HepG2 (cell line): Measurements from ENCODE around the gene MARCHF9. TPM values are rescaled to one million over a fixed set of nuclear protein-coding genes. Genes with fewer than 3 reads are reported as not detected.

Experiments used
- ATAC-seq: fragments of 200-7000 bp; cut with Tn5 transposase; 3 replicates; pipeline ENCODE4 v1.9.1; 2020; ENCODE audit warnings: mild to moderate bottlenecking, moderate library complexity
- BruUV-seq: library from RNA; stranded (reverse); fragments of 400-500 nt; replicated peaks from 2 replicates; lab custom pipeline; 2021; lab: Mats Ljungman, UMichigan
- CTCF ChIA-PET: fragments of 300-600 bp; formaldehyde crosslinking; extraction: SDS; loops from one replicate; lab custom pipeline; 2021; ENCODE audit warnings: low total read pairs, inconsistent platforms, low intra/inter-chr PET ratio; lab: Yijun Ruan, JAX
- POLR2A ChIA-PET: fragments of 350-600 bp; sonication (Branson Sonifier 250); formaldehyde crosslinking; loops from one replicate; lab custom pipeline; 2020; ENCODE audit warnings: antibody characterized with exemption, inconsistent platforms; lab: Yijun Ruan, JAX
- DNase-seq: peaks from one replicate; pipeline ENCODE4 v3.0.0-alpha.2; 2015; ENCODE audit warnings: low spot score
- FAIRE-seq: peaks from 3 replicates; lab custom pipeline; 2011; peaks lifted over from hg19 to GRCh38; lab: Jason Lieb, UNC
- H2AFZ ChIP-seq: one replicate; pipeline ENCODE4 v1.6.1; 2011; ENCODE audit warnings: low read length, inconsistent platforms
- H3K27ac ChIP-seq: fragments of 300-600 bp; 3 replicates; pipeline ENCODE4 v1.8.0; 2011; ENCODE audit warnings: mixed run types, mild to moderate bottlenecking, mixed read lengths, low read length, inconsistent platforms; ENCODE audit not compliant: insufficient read depth; ENCODE audit errors: extremely low read length
- H3K27me3 ChIP-seq, 2 experiments: fragments of 200-600 bp in 1 of 2; 2 replicates in 1 of 2; 3 replicates in 1 of 2; pipeline versions ENCODE4 v1.6.0 to v1.8.0; 2011; ENCODE audit warnings: low read length in 2 of 2, mild to moderate bottlenecking in 2 of 2, moderate library complexity in 2 of 2, inconsistent platforms in 1 of 2; ENCODE audit not compliant: insufficient read depth in 2 of 2, control insufficient read depth in 1 of 2
- H3K36me3 ChIP-seq, 2 experiments: fragments of 200-600 bp in 1 of 2; replicated peaks in 1 of 2; 2 replicates in 1 of 2; 3 replicates in 1 of 2; pipeline versions ENCODE4 v1.5.1 to v1.8.0; 2011; ENCODE audit warnings: low read length in 2 of 2, inconsistent platforms in 1 of 2; ENCODE audit not compliant: insufficient read depth in 2 of 2, control insufficient read depth in 1 of 2
- H3K4me1 ChIP-seq: 2 replicates; pipeline ENCODE4 v1.5.1; 2012; ENCODE audit warnings: low read length, inconsistent platforms; ENCODE audit not compliant: insufficient read depth
- H3K4me2 ChIP-seq: 2 replicates; pipeline ENCODE4 v1.6.0; 2011; ENCODE audit warnings: low read depth, low read length, inconsistent platforms
- H3K4me3 ChIP-seq, 3 experiments: fragments of 200-600 bp in 1 of 3; sonication (generic), shearing (Covaris generic) in 1 of 3; replicated peaks in 1 of 3; 2 replicates each; pipeline ENCODE4 v1.5.1; 2011 to 2016; ENCODE audit warnings: low read length in 3 of 3, inconsistent platforms in 2 of 3, low read depth in 2 of 3, mild to moderate bottlenecking in 2 of 3, control low read depth in 1 of 3, mixed read lengths in 1 of 3; ENCODE audit not compliant: insufficient read depth in 1 of 3
- H3K79me2 ChIP-seq: one replicate; pipeline ENCODE4 v1.6.1; 2011; ENCODE audit warnings: low read length, inconsistent platforms; ENCODE audit not compliant: insufficient read depth
- H3K9ac ChIP-seq: 2 replicates; pipeline ENCODE4 v1.6.0; 2011; ENCODE audit warnings: mild to moderate bottlenecking, low read depth, low read length, inconsistent platforms; ENCODE audit not compliant: insufficient read depth
- H3K9me3 ChIP-seq: 2 replicates; pipeline ENCODE4 v1.5.1; 2012; ENCODE audit warnings: mild to moderate bottlenecking, low read length
- H4K20me1 ChIP-seq: 2 replicates; pipeline ENCODE4 v1.6.0; 2011; ENCODE audit warnings: inconsistent platforms, mild to moderate bottlenecking, low read length, moderate library complexity; ENCODE audit not compliant: insufficient read depth
- BRCA1 ChIP-seq: sonication (generic); formaldehyde crosslinking; IDR thresholded peaks from 2 replicates; pipeline ENCODE4 v1.4.0; 2020; ENCODE audit warnings: missing genetic modification reagents
- HDAC2 ChIP-seq: sonication (generic); formaldehyde crosslinking; IDR thresholded peaks from 2 replicates; pipeline ENCODE4 v1.4.0; 2020; ENCODE audit warnings: missing genetic modification reagents
- JUN ChIP-seq: sonication (generic); formaldehyde crosslinking; IDR thresholded peaks from 2 replicates; pipeline ENCODE4 v1.4.0; 2020; ENCODE audit warnings: mild to moderate bottlenecking, missing genetic modification reagents
- NCOA5 ChIP-seq: sonication (generic); formaldehyde crosslinking; IDR thresholded peaks from 2 replicates; pipeline ENCODE4 v1.4.0; 2020; ENCODE audit warnings: missing genetic modification reagents
- POGK ChIP-seq: sonication (generic); formaldehyde crosslinking; conservative IDR thresholded peaks from 2 replicates; pipeline ENCODE4 v1.8.0; 2022; ENCODE audit warnings: mild to moderate bottlenecking, moderate library complexity, missing genetic modification reagents
- PRDM4 ChIP-seq: sonication (generic); formaldehyde crosslinking; IDR thresholded peaks from 2 replicates; pipeline ENCODE4 v1.9.0; 2021; ENCODE audit warnings: missing genetic modification reagents, borderline replicate concordance
- SAP130 ChIP-seq: IDR thresholded peaks from 2 replicates; pipeline ENCODE4 v1.6.1; 2016; ENCODE audit warnings: low read depth
- SCMH1 ChIP-seq: sonication (generic); formaldehyde crosslinking; IDR thresholded peaks from 2 replicates; pipeline ENCODE4 v1.9.0; 2021; ENCODE audit warnings: missing genetic modification reagents, mild to moderate bottlenecking, borderline replicate concordance
- SNRNP70 ChIP-seq: fragments of 200-400 bp; formaldehyde crosslinking; IDR thresholded peaks from 2 replicates; pipeline ENCODE4 v1.6.1; 2017; ENCODE audit warnings: mild to moderate bottlenecking, low read depth, low read length, moderate library complexity
- TSC22D2 ChIP-seq: sonication (generic); formaldehyde crosslinking; IDR thresholded peaks from 2 replicates; pipeline ENCODE4 v1.5.1; 2020; ENCODE audit warnings: missing genetic modification reagents, mild to moderate bottlenecking, borderline replicate concordance
- WIZ ChIP-seq: sonication (generic); formaldehyde crosslinking; IDR thresholded peaks from 2 replicates; pipeline ENCODE4 v1.5.1; 2020; ENCODE audit warnings: mild to moderate bottlenecking, missing genetic modification reagents
- ZNF710 ChIP-seq: sonication (generic); formaldehyde crosslinking; IDR thresholded peaks from 2 replicates; pipeline ENCODE4 v1.5.0; 2020; ENCODE audit warnings: mild to moderate bottlenecking, missing genetic modification reagents, borderline replicate concordance
- ZNF761 ChIP-seq: sonication (generic); formaldehyde crosslinking; conservative IDR thresholded peaks from 2 replicates; pipeline ENCODE4 v1.4.0; 2020; ENCODE audit warnings: mild to moderate bottlenecking, missing genetic modification reagents
- ZNF775 ChIP-seq: sonication (generic); formaldehyde crosslinking; IDR thresholded peaks from 2 replicates; pipeline ENCODE4 v1.4.0; 2020; ENCODE audit warnings: missing genetic modification reagents, mild to moderate bottlenecking, moderate library complexity, borderline replicate concordance
- WGBS: methylation state at CpG from one replicate; pipeline ENCODE4 v1.1.6; 2017; ENCODE audit warnings: low lambda C conversion rate; 5-methylcytosine and 5-hydroxymethylcytosine counted together
- in situ Hi-C: cut with HindIII; loops from 2 replicates; pipeline ENCODE4 v1.10.0; 2017; ENCODE audit warnings: low pct_unique_long_range_greater_than_20kb; ENCODE audit not compliant: extremely low pct_ligation_motif_present
- intact Hi-C: fragments of 100-400 bp; cut with micrococcal nuclease; formaldehyde crosslinking; loops from one replicate; pipeline ENCODE4 v1.10.0; 2022; ENCODE audit not compliant: unreplicated experiment
- polyA plus RNA-seq, 8 experiments: library from polyadenylated mRNA; depleted of rRNA in 3 of 8; stranded (reverse) in 7 of 8; unstranded in 1 of 8; fragments of >200 nt; fragmentation: Illumina TruSeq in 4 of 8; extraction: Trizol in 4 of 8; gene quantifications; 2 replicates each; pipeline versions ENCODE4 v1.2.1 to v1.2.3, GENCODE V29; 2011 to 2016; ENCODE audit warnings: low read depth in 4 of 8, missing spikeins in 1 of 8, mixed read lengths in 1 of 8; ENCODE audit not compliant: insufficient read depth in 1 of 8
- total RNA-seq, 5 experiments: library from RNA; depleted of rRNA; stranded (reverse); fragments of >200 nt; fragmentation: Illumina TruSeq; extraction: Trizol; gene quantifications; 2 replicates each; pipeline ENCODE4 v1.2.3, GENCODE V29; 2016; ENCODE audit warnings: low read depth in 1 of 5

The MARCHF9 gene
- total and polyA plus RNA-seq, 2 of the 13 experiments (the other 11 are each of a cell fraction or from before 2014, with no cell fraction given): 5.7 to 9.6 TPM

- Histone ChIP-seq H2AFZ (no peak overlapping the region), H3K36me3 (peaks cover 19 to 57% of the 10 kb centered on the region in 2 experiments), H3K9me3 (no peaks in the 10 kb centered on the region), H3K79me2 (no peaks in the 10 kb centered on the region), H3K27me3 (no peaks in the 10 kb centered on the region), H3K4me1 (peaks cover 5% of the 10 kb centered on the region; the same call in 1 of the 2 replicates), H3K4me3 (no peak overlapping the region), H3K4me2 (no peak overlapping the region), H4K20me1 (no peaks in the 10 kb centered on the region), H3K27ac (no peak overlapping the region), H3K9ac (no peak overlapping the region)
- CTCF ChIA-PET: no interaction called here
- no TSS peak for BruUV-seq
- TF ChIP-seq WIZ (no peak), NCOA5 (no peak), SCMH1 (CRISPR knock-in tag) (no peak), ZNF775 (CRISPR knock-in tag) (no peak), BRCA1 (CRISPR knock-in tag) (no peak), POGK (CRISPR knock-in tag) (no peak), ZNF710 (CRISPR knock-in tag) (no peak), HDAC2 (CRISPR knock-in tag) (no peak), PRDM4 (no peak), ZNF761 (CRISPR knock-in tag) (no peak), TSC22D2 (CRISPR knock-in tag) (no peak), SAP130 (CRISPR knock-in tag) (no peak), JUN (no peak), SNRNP70 (no peak)
- in situ Hi-C loops: no loop called here
- DNase-seq (no peak), FAIRE-seq (no peak), ATAC-seq (no peak)
- intact Hi-C loops: no loop called here
- POLR2A ChIA-PET: no interaction called here
- 95% methylated on average over 12 of the region's 12 CpGs for WGBS
Observed at GRCh38 chr12:57715786-57716185, 39.1 kb upstream of the MARCHF9 start.
